Measurements from ENCODE around the gene RARRES1. TPM values are rescaled to one million over a fixed set of nuclear protein-coding genes. Genes with fewer than 3 reads are reported as not detected.
A peak's percentile ranks its signal among the peaks of the same experiment; 100 is the strongest.

The RARRES1 gene
- total and polyA plus RNA-seq, 8 donors = 0.43 to 237 (median 5.6) TPM

DNA sequence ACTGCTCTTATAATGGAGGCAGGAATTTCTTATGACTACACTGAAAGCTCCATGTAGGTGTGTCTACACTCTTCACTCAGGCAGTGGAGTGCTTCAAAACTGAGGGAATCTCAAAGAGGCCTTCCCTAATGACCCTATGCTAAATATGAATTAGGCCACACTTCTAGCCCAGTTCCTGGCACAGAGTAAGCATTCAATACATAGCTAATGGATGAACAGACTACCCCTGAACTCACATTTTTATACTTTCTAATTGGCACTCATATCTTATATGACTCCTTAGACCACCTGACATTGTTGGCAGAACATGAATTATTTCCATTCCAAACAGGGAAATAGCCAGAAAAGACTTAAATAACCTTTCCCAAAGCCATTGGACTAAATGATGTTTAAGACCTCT is 3.4 kb downstream of the RARRES1 start:
- no peak for DNase-seq
- intact Hi-C loops (cut with DNase I; ENCODE audit: low total_unique reads) = loop anchor here (5.0 to 10.0 kb wide), 2 partner anchors 58 to 64 kb away; no protein-coding TSS in a partner anchor
- Histone ChIP-seq H3K27ac (no peak overlapping the region), H3K27me3 (no peaks in the 10 kb centered on the region), H3K9me3 (no peaks in the 10 kb centered on the region), H3K4me1 (peaks cover 20 to 70% (median 35%) of the 10 kb centered on the region in 4 donors), H3K4me3 (no peak overlapping the region), H3K36me3 (no peaks in the 10 kb centered on the region)
- TF ChIP-seq POLR2A (IDR thresholded peaks at IDR 0.05) (no peak), POLR2AphosphoS5 (IDR thresholded peaks at IDR 0.05) (no peak), EP300 (IDR thresholded peaks at IDR 0.05) (no peak)
- TF ChIP-seq, protein P1, sequence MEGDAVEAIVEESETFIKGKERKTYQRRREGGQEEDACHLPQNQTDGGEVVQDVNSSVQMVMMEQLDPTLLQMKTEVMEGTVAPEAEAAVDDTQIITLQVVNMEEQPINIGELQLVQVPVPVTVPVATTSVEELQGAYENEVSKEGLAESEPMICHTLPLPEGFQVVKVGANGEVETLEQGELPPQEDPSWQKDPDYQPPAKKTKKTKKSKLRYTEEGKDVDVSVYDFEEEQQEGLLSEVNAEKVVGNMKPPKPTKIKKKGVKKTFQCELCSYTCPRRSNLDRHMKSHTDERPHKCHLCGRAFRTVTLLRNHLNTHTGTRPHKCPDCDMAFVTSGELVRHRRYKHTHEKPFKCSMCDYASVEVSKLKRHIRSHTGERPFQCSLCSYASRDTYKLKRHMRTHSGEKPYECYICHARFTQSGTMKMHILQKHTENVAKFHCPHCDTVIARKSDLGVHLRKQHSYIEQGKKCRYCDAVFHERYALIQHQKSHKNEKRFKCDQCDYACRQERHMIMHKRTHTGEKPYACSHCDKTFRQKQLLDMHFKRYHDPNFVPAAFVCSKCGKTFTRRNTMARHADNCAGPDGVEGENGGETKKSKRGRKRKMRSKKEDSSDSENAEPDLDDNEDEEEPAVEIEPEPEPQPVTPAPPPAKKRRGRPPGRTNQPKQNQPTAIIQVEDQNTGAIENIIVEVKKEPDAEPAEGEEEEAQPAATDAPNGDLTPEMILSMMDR (IDR thresholded peaks at IDR 0.05) = no peak

DNA sequence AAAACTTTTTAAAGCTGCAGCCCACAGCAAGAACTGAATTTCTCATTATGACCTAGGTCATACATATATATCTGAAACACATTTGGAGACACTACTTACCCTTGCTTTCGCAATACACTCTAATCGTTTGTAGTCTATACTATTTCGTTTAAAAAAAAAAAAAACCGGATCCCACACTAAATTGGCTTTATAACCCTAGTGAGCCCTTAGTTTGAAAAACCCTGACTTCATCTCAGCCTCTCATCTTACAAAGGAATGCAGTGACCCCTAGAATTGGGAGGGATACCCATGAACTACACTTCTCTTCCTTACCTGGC is 4.2 kb downstream of the RARRES1 start:
- no peak for DNase-seq
- Histone ChIP-seq H3K27ac (no peak overlapping the region), H3K9me3 (no peaks in the 10 kb centered on the region), H3K4me1 (peaks cover 19 to 70% (median 35%) of the 10 kb centered on the region in 4 donors), H3K4me3 (peak overlapping the region in 1 of 4 donors; percentile 10), H3K36me3 (no peaks in the 10 kb centered on the region), H3K27me3 (no peaks in the 10 kb centered on the region)
- no peak for TF ChIP-seq POLR2A (IDR thresholded peaks at IDR 0.05)
- TF ChIP-seq, protein P1 (IDR thresholded peaks at IDR 0.05) = no peak
- TF ChIP-seq POLR2AphosphoS5 (IDR thresholded peaks at IDR 0.05) = no peak
- no peak for TF ChIP-seq EP300 (IDR thresholded peaks at IDR 0.05)
- intact Hi-C loops (cut with DNase I; ENCODE audit: low total_unique reads) = loop anchor here (5.0 to 10.0 kb wide), 2 partner anchors 59 to 63 kb away; no protein-coding TSS in a partner anchor
- 42 to 62% (median 60%) methylated on average over 4 of the region's 4 CpGs for WGBS, 5 donors

DNA sequence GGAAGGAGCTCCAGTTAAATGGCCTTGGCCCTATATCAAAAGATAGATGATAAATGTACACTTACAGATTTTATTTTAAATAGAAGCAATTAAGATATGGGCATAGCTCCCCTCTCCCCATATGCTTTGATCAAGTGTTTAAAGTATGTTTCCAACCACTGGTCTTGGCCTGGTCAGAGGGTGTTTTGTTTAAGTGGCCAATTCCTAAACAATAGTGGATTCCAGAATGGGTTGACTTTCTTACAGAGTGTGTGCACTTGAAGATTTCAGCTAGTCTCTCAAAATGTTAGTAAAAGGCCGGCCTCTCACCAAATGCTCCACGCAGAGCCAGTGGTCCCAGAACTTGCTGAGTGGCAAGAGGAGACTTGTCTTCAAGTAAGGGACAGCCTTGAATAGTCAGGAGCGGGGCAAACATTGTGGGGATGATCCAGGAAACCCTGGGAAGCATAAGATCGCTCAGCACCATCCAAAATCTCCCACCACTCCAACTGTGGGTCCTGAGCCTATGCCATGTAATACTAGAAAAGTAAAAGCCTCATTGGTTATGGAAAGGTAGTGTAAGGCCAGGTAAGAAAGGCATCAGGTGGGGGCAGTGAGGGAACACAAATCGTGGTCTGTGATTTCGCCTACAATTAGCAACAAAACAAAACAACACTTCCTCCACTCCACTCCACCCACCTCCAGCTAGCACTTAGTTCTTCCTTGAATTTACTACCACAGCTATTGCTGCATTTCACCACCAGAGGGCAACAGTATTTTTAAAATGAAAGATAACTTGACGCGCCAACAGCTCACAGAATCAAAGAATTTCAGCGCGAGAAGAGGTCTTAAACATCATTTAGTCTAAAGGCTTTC is 4.8 kb downstream of the RARRES1 start:
- Histone ChIP-seq H3K4me1 (peaks cover 16 to 70% (median 34%) of the 10 kb centered on the region in 4 donors), H3K27me3 (no peaks in the 10 kb centered on the region), H3K9me3 (no peaks in the 10 kb centered on the region), H3K4me3 (peak overlapping the region in 1 of 4 donors; percentile 10), H3K36me3 (no peaks in the 10 kb centered on the region), H3K27ac (peak overlapping the region in 4 of 5 donors; percentile 29 to 78 (median 57))
- DNase-seq = peak; percentile 45 to 89
- intact Hi-C loops (cut with DNase I; ENCODE audit: low total_unique reads) = loop anchor here (5.0 to 10.0 kb wide), 2 partner anchors 60 to 63 kb away; no protein-coding TSS in a partner anchor
- WGBS, 5 donors = 29 to 30% (median 29%) methylated on average over 10 of the region's 10 CpGs
- TF ChIP-seq POLR2A (IDR thresholded peaks at IDR 0.05) (no peak), POLR2AphosphoS5 (IDR thresholded peaks at IDR 0.05) (peak in 1 of 3 donors; percentile 15), EP300 (IDR thresholded peaks at IDR 0.05) (no peak)
- TF ChIP-seq, protein P1 (IDR thresholded peaks at IDR 0.05) = peak in 5 of 7 experiments; percentile 72 to 90 (median 87)

DNA sequence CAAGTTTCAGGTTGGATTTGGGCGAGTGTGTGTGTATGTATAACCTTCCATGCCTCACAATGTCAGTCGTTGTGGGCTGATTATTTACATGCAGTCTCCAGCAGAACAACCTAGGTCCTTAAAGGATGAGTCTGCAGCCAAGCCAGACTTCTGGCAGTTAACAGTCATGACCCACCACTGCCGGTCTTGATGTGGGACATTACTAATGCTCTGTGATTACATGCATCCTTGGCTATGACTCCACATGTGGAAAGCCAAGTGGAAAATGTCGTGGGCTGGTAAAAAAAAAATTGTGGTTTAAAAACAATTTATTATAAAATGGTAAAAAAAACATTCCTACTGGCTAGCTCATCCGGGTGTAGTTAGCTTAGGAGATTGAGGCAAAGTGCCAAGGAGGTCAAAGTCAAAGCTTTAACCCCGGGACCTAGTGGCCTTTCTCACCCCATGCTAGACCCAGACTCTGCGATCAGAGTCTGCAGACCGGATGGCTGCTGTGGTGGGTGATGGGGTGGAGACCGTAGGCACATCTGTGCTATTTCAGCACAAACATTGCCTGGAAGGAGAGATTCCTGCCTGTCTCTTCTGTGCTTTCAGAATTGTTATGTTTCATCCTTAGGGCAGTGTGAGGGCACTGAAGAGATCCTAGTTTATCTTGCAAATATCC is 6.8 kb downstream of the RARRES1 start:
- Histone ChIP-seq H3K9me3 (no peaks in the 10 kb centered on the region), H3K27ac (peak overlapping the region; percentile 31 to 78 (median 51)), H3K4me1 (peaks cover 4 to 58% (median 22%) of the 10 kb centered on the region in 4 donors), H3K4me3 (no peak overlapping the region), H3K27me3 (no peaks in the 10 kb centered on the region), H3K36me3 (peaks cover 0 to 6% (median 3%) of the 10 kb centered on the region in 4 donors)
- peak in 1 of 2 donors; percentile 49 for DNase-seq
- WGBS, 5 donors = 23 to 47% (median 43%) methylated on average over 9 of the region's 9 CpGs
- TF ChIP-seq POLR2A (IDR thresholded peaks at IDR 0.05) (no peak), POLR2AphosphoS5 (IDR thresholded peaks at IDR 0.05) (peak in 1 of 3 donors; percentile 69)
- intact Hi-C loops (cut with DNase I; ENCODE audit: low total_unique reads) = loop anchor here (5.0 to 10.0 kb wide), 2 partner anchors 61 to 62 kb away; no protein-coding TSS in a partner anchor

Measured in stomach (tissue), 9 donors.